Suppressor macrophage treated with lipopolysaccharide for 4 hours (primary cell): ENCODE data around the gene ATXN7.

Experiments
- DNase-seq: peaks from one replicate; pipeline ENCODE4 v3.0.0-alpha.2; 2020

The ATXN7 gene

DNA sequence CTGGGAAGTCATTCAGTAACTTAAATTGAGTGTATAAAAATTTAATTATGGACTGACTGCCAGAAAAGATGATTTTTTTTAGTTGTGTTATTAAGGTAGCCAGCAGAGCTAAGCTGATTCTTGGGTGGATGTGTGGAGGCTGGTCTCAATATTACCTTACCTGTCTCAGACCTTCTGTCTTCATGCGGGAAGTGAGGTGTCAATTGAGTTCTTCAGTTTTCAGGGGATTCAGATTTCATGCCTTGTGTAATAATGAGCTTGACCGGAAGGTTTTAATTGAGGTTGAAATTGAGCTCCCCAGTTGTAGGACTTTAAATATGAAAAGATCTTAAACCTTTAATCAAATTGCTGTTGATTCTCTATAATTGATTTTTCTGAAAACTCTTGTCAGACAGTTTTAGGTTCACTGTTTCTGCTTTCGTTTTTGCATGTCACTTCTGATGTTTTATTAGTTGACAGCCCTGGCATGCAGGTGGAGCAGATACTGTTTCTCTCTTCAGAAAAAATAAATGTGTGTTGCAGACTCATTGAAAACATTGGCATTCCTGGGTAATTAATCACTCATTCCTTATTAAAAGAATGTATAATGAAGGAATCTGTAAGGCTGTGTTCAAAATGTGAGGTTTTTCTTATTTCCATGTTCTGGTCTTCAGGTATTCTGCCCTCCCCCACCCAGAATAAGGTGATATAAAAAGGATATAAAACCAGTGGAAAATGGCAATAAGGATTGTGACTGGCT, 105.1 kb downstream of the ATXN7 start:
- DNase-seq: no peak

DNA sequence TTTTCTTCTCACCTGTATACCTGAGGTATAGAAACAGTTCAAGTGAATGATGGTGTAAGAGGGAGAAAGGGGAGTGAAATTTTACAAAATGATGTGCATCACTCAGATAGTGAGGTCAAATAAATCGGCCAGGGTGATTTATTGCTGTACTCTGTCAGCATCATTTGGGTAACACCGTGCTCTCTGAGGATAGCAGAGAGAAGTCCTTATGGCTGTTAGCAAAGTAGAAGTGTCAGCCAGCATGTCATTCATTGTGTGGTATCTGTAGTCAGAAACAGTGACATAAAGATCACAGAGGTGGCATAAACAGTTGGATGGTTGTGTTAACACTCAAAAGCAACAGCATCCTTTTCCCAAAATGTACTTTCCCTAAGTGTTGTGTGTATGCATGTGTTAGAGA, 106.2 kb downstream of the ATXN7 start:
- DNase-seq: no peak

DNA sequence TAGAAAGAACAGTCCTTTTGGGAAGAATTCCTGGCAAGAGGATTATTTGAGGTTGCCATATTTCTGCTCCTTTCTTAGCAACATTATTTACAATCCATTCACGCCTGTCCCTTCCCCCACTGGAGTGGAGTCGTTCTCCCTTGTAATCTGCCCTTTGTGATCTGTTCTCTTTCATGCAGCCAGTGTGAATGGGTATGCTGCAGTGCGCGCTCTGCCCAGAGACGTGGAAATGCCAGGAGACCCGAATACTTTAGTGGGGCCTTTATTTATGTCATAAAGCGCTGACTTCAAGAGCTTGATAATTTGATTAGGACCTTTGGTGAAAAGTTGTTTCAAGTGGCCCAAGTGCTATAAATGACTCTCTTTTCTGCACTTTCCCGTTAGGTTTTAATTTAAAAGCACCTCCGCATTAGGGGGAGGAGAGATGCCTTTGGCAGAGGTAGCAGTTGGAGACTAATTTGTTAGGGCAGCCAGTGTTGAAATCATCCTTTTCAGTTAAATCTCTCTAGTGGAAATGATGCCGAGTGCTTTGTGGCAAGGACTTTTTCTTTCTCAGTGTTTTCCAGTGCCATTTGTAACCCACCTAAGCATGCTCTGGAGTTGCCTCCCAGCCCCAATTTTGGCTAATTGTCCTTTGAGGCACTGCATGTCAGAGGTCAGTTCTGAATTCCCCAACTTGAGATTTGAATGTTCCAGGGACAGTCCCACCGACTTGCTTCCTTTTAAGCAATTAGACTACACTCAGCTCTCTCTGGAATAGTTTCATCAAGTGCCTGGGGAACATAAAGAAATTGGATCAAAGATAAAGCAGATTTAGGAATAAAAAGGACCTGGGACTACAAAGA, 107.2 kb downstream of the ATXN7 start:
- peak; percentile 46 for DNase-seq

DNA sequence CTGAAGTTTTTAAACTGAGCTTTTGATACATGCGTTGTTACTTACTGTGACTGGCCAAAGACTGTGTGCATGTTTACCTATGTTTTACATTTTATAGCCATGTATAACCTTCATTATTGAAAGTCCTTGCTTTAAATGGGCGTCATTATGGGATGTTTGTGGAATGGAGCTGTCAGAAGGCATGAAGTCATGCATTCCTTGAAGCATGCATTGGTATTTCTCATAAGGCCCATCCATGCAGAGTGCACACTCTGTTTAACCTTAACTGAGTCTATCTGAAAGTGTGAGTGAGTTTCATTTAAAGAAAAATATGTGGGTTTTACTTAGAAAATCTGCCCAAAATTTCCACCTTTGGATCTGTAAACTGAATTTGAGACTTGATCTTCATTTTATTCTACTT, 108.5 kb downstream of the ATXN7 start:
- no peak for DNase-seq

DNA sequence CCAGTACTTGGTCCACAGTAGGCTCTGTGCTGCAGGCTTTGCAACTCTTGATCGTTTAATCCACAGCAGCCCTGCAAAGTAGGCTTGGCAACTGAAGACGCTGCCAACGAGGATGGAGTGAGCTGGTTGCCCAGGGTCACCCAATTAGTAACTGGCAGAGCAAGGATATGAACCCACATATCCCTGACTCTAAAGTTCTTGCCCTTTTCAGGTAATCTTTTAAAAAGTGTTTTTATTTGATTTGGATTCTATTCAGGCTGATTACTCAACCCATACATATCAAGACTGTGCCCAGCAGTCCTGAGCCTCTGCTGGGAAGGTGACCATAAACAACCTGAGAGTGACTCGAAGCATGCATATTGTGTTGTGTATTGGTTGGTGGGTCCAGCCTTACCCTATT, 109.3 kb downstream of the ATXN7 start:
- no peak for DNase-seq

DNA sequence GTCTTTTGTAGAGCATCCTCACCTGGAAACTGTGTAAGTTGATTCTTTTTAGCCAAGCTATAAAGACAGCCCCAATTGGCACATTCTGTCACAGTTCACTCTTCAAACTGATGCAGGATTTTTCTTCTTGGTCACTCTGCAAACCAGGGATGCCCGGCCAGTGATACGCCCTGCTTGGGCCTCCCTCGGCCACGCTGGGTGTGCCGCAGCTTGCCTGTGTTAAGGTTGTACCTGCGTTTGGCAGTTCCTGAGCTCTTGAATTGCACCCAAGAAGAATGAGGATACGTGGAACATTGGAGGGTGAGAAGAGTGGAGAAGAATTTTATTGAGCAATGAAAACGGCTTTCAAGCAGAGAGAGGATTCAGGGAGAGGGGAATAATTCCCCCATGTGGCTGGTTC, 109.7 kb downstream of the ATXN7 start:
- DNase-seq: no peak

DNA sequence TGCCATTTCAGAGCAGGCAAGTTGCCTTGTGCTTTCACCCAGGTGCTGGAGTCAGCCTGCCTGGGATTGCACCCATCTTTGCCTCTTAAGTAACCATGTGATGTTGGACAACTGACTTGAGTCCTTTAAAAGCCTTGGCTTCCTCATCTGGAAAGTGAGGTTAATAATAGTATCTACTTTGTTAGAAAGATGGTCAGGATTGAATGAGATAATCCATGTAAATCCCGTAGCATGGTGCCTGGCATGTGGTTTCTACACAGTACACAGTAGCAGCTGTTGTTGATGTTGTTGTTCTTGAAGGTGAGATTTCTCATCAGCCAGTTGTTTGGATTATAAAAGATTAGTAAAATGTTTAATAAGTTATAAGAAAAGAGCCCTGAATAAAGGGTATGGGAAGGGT, 110.8 kb downstream of the ATXN7 start:
- no peak for DNase-seq

DNA sequence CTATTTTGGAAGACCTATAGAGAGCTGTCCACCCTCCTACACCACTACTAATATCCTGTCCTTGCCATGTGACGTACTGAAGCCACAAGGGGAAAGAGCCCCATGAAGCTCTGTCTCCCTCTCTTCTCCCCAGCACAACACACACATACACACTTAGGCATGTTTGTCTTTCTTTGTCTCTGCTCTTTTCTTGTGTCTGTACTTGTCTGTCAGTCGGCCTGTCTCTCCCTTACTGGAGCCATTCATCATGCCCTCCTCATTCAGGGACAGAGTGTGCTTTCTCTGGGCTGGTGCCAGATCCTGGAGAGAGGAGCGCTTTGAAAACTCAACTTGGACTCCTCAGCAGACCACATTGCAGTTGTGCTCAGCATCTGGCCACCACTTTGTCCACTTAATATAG, 112.1 kb downstream of the ATXN7 start:
- no peak for DNase-seq

DNA sequence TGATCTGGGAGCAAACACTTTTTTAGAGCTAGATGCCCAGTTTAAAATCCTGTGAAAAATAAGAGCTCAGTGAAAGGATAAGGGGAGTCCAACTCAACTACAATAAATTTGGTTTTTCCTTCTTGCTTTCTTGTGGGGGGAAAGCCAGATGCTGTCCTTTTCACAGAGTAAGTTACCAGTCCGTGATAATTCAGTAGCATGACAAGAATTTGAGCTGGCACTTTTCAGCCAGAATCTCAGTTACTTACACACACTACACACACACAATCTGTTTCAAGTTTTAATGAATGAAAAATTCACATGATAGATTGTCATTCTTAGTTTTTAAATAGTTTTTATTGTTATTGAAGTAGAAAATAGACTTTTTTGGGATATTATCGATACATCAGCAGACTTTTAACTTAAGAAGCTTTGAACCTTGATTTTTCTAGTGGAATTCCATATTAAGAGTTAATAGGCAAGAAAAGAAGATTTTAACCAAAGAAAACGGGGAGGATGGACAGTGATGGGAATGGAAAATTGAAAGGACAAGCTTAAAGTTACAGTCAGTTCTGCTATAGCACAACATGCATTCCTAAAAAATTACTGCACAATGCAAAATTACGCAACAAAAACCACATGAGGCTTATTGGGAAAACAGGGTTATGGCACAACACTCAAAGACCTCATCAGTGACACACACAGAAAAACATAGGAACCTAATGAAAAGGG, 112.6 kb downstream of the ATXN7 start:
- DNase-seq: peak; percentile 92

DNA sequence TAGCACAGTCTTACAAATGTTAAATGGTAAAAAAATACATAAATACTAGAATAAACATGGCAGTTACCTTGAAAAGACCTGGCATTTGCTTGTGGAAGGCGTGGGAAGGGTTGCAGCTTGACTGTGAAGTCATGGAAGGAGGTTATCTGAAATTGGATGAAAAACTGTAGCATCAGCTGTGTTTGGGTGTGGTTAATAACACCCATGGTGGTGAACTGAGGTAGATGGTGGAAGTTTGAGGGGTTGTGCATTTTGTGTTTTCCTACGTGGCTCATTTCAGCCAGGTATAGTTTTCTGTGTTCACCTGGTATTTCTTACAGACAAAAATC, 113.2 kb downstream of the ATXN7 start:
- no peak for DNase-seq

DNA sequence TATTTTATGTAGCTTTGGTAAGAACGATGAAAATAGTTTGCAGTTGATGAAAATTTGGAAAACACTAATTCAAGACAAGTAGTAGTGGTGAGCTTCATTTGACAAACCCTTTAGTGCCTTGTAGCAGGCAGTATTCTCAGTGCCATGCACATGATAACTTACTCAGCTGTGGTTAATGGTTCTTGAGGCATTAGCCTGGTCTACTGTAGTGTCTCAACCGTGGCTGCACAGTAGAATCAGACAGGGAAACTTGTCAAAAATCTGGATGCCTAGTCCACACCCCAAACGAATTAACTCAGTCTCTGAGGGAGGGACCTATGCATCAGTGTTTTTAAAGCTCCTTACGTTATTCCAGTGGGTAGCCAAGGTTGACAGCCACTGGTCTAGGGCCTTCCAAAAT, 114.2 kb downstream of the ATXN7 start:
- no peak for DNase-seq

DNA sequence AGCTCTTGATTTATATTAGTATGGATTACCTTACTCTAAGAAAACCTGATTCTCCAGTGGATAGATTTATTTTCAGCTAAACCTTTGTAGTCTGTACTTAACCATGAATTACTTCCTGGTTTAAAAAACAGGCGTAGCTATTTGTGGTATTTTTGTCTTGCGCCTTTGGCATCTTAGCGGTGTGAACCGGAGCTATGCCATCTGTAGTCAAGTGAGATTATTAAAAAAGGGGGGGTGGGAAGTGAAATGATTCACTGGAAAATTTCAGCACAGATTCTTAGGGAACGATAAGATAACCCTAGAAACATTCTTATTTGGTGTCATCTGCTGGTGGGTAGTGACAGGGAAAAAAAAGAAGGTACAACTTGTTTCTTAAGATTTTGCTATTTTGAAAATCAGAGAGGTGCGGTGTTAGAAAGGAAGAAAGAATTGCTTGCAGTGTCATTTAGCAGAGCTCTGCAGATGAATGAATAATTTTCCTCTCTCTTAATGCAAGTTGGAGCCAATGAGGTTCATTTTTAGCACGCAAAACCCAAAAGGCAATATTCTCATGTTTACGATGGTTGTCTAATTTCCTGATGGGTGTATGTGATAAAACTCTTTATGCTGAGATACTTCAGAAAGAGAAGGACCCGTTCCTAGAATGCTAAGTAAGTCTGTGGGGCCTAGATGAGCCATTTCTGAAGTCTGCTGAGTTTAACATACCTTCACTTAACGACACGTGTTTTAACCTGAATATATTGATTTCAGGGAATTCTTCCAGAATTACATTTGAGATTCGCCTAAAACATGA, 115.6 kb downstream of the ATXN7 start:
- peak; percentile 34 for DNase-seq

DNA sequence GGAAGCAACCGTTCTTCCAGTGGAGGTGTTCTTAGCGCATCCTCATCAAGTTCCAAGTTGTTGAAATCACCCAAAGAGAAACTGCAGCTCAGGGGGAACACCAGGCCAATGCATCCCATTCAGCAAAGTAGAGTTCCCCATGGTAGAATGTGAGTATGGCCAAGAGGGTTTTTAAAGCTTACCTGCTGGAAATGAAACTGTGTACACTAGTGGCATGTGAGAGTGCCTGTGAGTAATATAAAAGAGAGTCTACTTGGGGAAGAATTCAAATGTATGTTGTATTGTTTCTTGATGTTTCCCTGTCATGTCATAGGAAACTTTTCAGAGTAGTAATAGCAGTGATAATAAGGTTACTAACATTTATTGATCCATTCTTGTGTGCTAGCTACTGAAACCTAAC, 116.4 kb downstream of the ATXN7 start:
- DNase-seq: no peak

DNA sequence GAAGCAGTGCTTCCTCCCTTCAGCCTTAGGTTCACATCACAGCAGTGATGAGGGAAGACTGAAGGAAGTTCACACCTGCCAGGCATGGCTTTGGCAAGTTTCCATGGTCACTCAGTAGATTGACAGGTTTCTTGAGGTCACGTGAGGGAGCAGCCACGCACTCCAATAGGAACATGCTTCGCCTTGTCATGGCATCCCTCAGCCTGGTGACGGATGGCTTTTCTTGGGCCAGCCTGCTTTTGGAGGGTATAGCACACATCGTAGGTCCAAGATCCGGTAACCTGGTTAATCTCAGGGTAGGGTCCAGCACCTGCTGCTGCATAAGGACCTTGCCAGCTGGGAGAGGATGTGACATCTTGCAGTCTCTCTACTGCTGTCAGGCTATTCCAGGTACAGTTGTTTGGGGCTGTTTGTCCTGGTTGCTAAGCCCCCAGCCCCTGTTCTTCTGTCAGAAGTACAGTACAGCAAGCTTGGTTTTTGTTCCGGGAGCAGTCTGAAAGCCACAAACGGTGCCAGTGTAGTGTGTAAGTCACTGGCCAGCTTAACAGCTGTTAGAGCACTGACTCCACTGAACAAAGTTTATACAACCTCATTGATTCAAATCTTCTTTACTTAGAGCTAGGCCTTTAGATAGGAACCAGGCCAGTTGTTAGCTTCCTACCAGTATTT, 117.3 kb downstream of the ATXN7 start:
- no peak for DNase-seq

DNA sequence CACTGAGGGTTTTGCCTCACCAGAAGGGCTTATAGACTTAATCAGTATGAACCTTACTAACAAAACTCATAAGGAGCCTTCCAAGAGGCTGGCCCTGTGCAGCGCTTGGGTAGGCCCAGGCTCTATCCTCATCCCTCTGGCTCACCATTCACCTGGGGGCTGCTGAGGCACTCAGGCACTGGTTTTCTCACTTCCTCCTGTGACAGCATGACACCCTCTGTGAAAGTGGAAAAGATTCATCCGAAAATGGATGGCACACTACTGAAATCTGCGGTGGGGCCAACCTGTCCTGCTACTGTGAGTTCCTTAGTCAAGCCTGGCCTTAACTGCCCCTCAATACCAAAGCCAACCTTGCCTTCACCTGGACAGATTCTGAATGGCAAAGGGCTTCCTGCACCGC, 118.3 kb downstream of the ATXN7 start:
- DNase-seq: no peak

DNA sequence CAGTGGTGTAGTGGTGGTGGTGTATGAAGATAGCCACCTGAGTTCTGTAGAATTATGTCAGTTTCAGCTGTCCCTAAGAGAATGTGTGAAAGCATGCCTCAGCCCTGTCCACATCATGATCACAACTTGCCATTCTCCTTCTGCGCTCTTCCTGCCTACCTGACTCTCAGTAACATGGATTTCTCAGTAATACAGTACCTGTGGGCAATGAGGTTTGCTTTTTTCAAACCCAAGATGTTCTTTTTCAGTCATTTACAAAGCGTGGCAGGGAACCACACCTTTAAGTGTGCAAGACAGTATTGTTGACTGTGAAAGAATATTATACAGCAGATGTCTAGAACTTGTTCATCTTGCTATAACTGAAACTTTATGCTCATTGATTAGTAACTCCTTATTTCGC, 120.7 kb downstream of the ATXN7 start:
- no peak for DNase-seq

DNA sequence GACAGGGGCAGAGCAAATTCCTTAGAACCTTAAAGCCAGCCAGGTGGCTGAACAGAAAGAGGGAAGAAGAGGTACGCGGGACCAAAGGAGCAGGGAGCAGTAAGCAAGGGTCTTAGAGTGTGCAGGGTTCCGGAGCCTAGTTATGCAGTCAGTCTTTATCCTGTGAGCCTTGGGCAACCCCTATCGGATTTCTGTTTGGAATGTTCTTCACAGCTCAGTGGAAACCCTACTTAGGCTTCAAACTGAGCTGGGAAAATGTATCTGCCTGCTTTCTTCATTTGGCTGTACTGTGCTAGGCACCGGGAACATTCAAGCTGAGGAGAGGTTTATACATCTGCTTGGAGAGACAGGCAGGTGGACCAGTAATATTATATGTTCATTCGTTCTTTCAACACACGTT, 122.5 kb downstream of the ATXN7 start:
- no peak for DNase-seq

DNA sequence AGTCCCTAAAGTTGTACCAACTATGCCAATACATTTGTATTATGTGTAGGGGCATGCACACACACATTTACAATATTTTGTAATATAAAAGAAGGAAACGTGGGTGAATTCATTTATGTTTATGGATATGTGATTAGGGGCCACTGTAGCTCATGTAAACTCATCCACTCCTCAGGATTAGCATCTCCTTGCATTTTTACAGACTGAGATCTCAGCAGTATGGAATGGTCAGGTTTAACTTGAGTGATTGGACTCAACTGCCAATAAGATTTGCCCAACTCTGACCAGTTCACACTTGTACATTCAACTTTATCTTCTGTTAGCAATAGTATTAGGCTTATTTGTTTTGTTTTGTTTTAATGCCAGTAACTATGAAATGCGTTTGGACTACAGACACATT, 123.2 kb downstream of the ATXN7 start:
- no peak for DNase-seq

DNA sequence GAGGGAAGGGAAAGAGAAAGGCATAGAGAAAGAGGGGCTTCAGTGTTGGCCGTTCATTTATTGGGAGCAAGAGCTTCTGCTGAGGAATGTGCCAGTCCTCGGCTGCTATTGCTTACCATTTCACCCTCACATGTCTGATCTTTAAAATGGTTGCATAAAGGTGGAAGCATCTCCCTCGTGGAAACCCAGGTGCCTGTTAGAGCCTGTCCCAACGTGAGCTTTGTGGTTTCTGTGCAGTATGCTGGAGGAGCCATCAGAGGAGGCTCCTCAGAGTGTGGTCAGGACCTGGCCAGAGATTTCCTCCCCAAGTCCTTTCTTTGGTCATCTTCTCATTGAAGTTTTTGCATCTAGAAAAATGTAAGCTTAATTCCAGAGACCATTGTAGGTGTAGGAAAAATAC, 125.3 kb downstream of the ATXN7 start:
- DNase-seq: no peak

DNA sequence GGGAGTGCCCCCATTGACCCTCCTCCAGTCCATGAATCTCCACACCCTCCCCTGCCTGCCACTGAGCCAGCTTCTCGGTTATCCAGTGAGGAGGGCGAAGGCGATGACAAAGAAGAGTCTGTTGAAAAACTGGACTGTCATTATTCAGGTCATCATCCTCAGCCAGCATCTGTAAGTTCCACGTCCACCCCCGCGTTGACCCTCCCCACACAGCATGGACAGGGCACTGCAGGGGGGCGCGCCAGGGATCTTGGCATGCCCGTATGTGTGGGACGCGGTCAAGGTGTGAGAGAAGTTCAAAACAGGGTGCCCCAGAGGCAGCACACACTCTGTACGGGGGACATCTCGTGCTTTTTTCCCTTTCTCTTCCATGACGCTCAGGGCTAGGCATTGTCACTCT, 126.5 kb downstream of the ATXN7 start:
- DNase-seq: no peak

DNA sequence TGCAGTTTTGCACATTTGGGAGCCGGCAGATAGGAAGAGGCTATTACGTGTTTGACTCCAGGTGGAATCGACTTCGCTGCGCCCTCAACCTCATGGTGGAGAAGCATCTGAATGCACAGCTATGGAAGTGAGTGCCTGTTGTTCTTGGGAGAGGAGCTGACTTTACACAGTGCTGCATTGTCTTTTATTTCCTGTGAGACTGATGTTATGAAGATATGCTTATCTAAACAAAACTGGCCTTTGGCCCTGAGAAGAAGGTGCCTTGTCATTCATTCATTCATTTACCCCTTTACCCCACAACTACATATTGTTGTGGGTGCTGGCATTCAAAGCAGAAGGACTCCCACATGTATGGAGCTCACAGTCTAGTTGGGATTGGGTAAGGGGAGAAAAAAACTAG, 127.1 kb downstream of the ATXN7 start:
- DNase-seq: no peak

DNA sequence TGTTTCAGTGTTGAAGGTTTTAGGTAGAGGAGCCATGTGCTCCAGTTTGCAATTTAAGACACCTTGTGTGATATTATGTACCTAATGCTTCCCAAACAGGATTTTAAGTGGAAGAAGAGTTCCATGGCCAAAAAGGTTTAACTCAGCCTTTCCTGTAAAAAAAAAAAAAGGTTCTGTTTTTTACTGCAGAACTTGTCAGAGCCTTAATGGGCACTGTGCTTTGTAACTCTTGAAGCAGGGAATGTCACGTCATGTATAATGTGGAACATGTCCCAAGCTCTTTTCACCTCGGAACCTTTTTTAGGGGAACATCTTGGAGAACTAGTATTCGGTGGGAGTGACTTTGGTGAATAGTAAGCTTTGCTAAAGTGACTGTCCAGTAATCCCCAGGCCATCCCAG, 128.0 kb downstream of the ATXN7 start:
- DNase-seq: no peak
